H1 (cell line): ENCODE data around the gene ITGB5. TPM values are rescaled to one million over a fixed set of nuclear protein-coding genes. Genes with fewer than 3 reads are reported as not detected.

ENCODE experiments used
- CTCF ChIA-PET: fragments of 300-600 bp; sonication (Branson Sonifier 250); formaldehyde crosslinking; loops from one replicate; lab custom pipeline; 2021; ENCODE audit not compliant: partially characterized antibody; lab: Charles Lee
- POLR2A ChIA-PET: fragments of 300-600 bp; sonication (Branson Sonifier 250); formaldehyde crosslinking; loops from one replicate; lab custom pipeline; 2021; ENCODE audit warnings: inconsistent platforms; ENCODE audit not compliant: partially characterized antibody; lab: Charles Lee
- DNase-seq, 2 experiments: peaks; one replicate each; pipeline versions ENCODE4 v3.0.0 to v3.0.0-alpha.2; 2010 to 2022; ENCODE audit warnings: low spot score in 2 of 2, low read depth in 1 of 2, mixed read lengths in 1 of 2
- FAIRE-seq: peaks from 2 replicates; lab custom pipeline; 2011; peaks lifted over from hg19 to GRCh38; lab: Jason Lieb, UNC
- H2AFZ ChIP-seq: 2 replicates; pipeline ENCODE4 v1.8.1; 2012; ENCODE audit warnings: low read length, inconsistent platforms
- H2AK5ac ChIP-seq: 2 replicates; pipeline ENCODE4 v1.6.1; 2013; ENCODE audit warnings: low read depth, low read length
- H2BK120ac ChIP-seq: replicated peaks from 2 replicates; pipeline ENCODE3; 2013; ENCODE audit warnings: low read depth, low read length, inconsistent platforms
- H2BK12ac ChIP-seq: 2 replicates; pipeline ENCODE4 v1.6.1; 2013; ENCODE audit warnings: low read depth, low read length
- H2BK15ac ChIP-seq: 2 replicates; pipeline ENCODE4 v1.6.1; 2013; ENCODE audit warnings: low read length
- H2BK20ac ChIP-seq: 2 replicates; pipeline ENCODE4 v1.6.1; 2013; ENCODE audit warnings: low read length
- H2BK5ac ChIP-seq: 2 replicates; pipeline ENCODE4 v1.6.1; 2013; ENCODE audit warnings: low read depth, low read length
- H3K14ac ChIP-seq: 2 replicates; pipeline ENCODE4 v1.6.1; 2013; ENCODE audit warnings: inconsistent platforms; ENCODE audit not compliant: insufficient read length
- H3K18ac ChIP-seq: 2 replicates; pipeline ENCODE4 v1.6.1; 2013; ENCODE audit warnings: low read length; ENCODE audit errors: extremely low read depth
- H3K23ac ChIP-seq: 2 replicates; pipeline ENCODE4 v1.6.1; 2013; ENCODE audit warnings: inconsistent platforms; ENCODE audit not compliant: insufficient read length
- H3K23me2 ChIP-seq: 2 replicates; pipeline ENCODE4 v1.6.1; 2013; ENCODE audit warnings: low read depth, low read length
- H3K27ac ChIP-seq: 2 replicates; pipeline ENCODE4 v1.6.1; 2011; ENCODE audit warnings: low read depth, low read length, inconsistent platforms
- H3K27me3 ChIP-seq, 4 experiments: replicated peaks in 1 of 4; 1 replicate in 1 of 4; 2 replicates in 3 of 4; pipeline versions ENCODE4 v1.6.1 to v1.8.1; 2011 to 2013; ENCODE audit warnings: low read length in 3 of 4, mild to moderate bottlenecking in 3 of 4, inconsistent platforms in 2 of 4, mixed read lengths in 2 of 4, moderate library complexity in 1 of 4; ENCODE audit not compliant: control insufficient read depth in 3 of 4, insufficient read depth in 3 of 4; ENCODE audit errors: extremely low read depth in 1 of 4
- H3K36me3 ChIP-seq, 4 experiments: 2 replicates each; pipeline versions ENCODE4 v1.6.1 to v1.8.1; 2011 to 2013; ENCODE audit warnings: mild to moderate bottlenecking in 4 of 4, low read length in 3 of 4, moderate library complexity in 2 of 4, control low read depth in 1 of 4, inconsistent platforms in 1 of 4; ENCODE audit not compliant: insufficient read depth in 4 of 4, control insufficient read depth in 2 of 4
- H3K4ac ChIP-seq: replicated peaks from 2 replicates; pipeline ENCODE3; 2013; ENCODE audit warnings: low read length, low read depth, mixed read lengths, inconsistent platforms; ENCODE audit not compliant: insufficient read length
- H3K4me1 ChIP-seq, 4 experiments: replicated peaks in 1 of 4; 1 replicate in 1 of 4; 2 replicates in 3 of 4; pipeline versions ENCODE4 v1.6.1 to v1.8.1; 2011 to 2013; ENCODE audit warnings: low read length in 3 of 4, inconsistent platforms in 2 of 4, mixed read lengths in 1 of 4; ENCODE audit not compliant: insufficient read depth in 4 of 4, control insufficient read depth in 3 of 4
- H3K4me2 ChIP-seq, 2 experiments: 2 replicates each; pipeline versions ENCODE4 v1.6.1 to v1.8.1; 2011 to 2013; ENCODE audit warnings: low read depth in 2 of 2, low read length in 2 of 2, control low read depth in 1 of 2, inconsistent platforms in 1 of 2, mild to moderate bottlenecking in 1 of 2; ENCODE audit not compliant: insufficient read depth in 1 of 2
- H3K4me3 ChIP-seq, 4 experiments: fragments of 200-600, 300-600 bp in 1 of 4; sonication (generic), shearing (Covaris generic), sonication (Bioruptor Twin) in 1 of 4; 2 replicates each; pipeline versions ENCODE4 v1.5.1 to v1.8.1; 2011 to 2016; ENCODE audit warnings: low read length in 4 of 4, low read depth in 3 of 4, control low read depth in 2 of 4, inconsistent platforms in 2 of 4, mild to moderate bottlenecking in 2 of 4, mixed read lengths in 1 of 4, moderate library complexity in 1 of 4; ENCODE audit not compliant: insufficient read depth in 2 of 4; ENCODE audit errors: extremely low read depth in 1 of 4
- H3K56ac ChIP-seq: replicated peaks from 2 replicates; pipeline ENCODE3; 2013; ENCODE audit warnings: low read depth, mild to moderate bottlenecking, mixed read lengths, low read length, inconsistent platforms; ENCODE audit not compliant: insufficient read length
- H3K79me1 ChIP-seq: 2 replicates; pipeline ENCODE4 v1.6.1; 2013; ENCODE audit warnings: low read depth, low read length, control low read depth
- H3K79me2 ChIP-seq, 2 experiments: 2 replicates each; pipeline versions ENCODE4 v1.6.1 to v1.8.1; 2012 to 2013; ENCODE audit warnings: low read length in 2 of 2, mild to moderate bottlenecking in 2 of 2, inconsistent platforms in 1 of 2; ENCODE audit not compliant: insufficient read depth in 2 of 2, control insufficient read depth in 1 of 2
- H3K9ac ChIP-seq, 4 experiments: replicated peaks in 1 of 4; 1 replicate in 1 of 4; 2 replicates in 3 of 4; pipeline versions ENCODE4 v1.6.1 to v1.8.1; 2011 to 2013; ENCODE audit warnings: low read depth in 3 of 4, low read length in 3 of 4, control low read depth in 2 of 4, mild to moderate bottlenecking in 2 of 4, moderate library complexity in 2 of 4, inconsistent platforms in 1 of 4; ENCODE audit errors: extremely low read depth in 1 of 4
- H3K9me3 ChIP-seq, 2 experiments: 2 replicates each; pipeline versions ENCODE4 v1.6.1 to v1.8.1; 2012 to 2013; ENCODE audit warnings: mild to moderate bottlenecking in 2 of 2, moderate library complexity in 2 of 2, control low read depth in 1 of 2, inconsistent platforms in 1 of 2, low read depth in 1 of 2, low read length in 1 of 2, mixed read lengths in 1 of 2; ENCODE audit not compliant: insufficient read depth in 2 of 2
- H4K20me1 ChIP-seq, 2 experiments: replicated peaks in 1 of 2; 2 replicates each; pipeline versions ENCODE3 to v1.8.1; 2011 to 2013; ENCODE audit warnings: inconsistent platforms in 2 of 2, low read length in 2 of 2, mild to moderate bottlenecking in 1 of 2; ENCODE audit not compliant: insufficient read depth in 2 of 2, control insufficient read depth in 1 of 2
- H4K5ac ChIP-seq: 2 replicates; pipeline ENCODE4 v1.6.1; 2013; ENCODE audit warnings: low read length, low read depth, mixed read lengths, inconsistent platforms; ENCODE audit not compliant: insufficient read length
- H4K8ac ChIP-seq: 2 replicates; pipeline ENCODE4 v1.8.0; 2013; ENCODE audit warnings: mild to moderate bottlenecking, moderate library complexity, low read length, inconsistent platforms; ENCODE audit not compliant: insufficient read depth; ENCODE audit errors: extremely low read depth
- H4K91ac ChIP-seq: replicated peaks from 2 replicates; pipeline ENCODE3; 2013; ENCODE audit warnings: low read length, mixed read lengths, inconsistent platforms; ENCODE audit not compliant: insufficient read length
- CREB1 ChIP-seq: IDR thresholded peaks from 2 replicates; pipeline ENCODE4 v1.6.1; 2012; ENCODE audit warnings: inconsistent platforms
- FOSL1 ChIP-seq: IDR thresholded peaks from 2 replicates; pipeline ENCODE4 v1.6.1; 2011; ENCODE audit warnings: mild to moderate bottlenecking, low read depth, low read length, moderate library complexity; ENCODE audit not compliant: insufficient read depth
- KDM4A ChIP-seq: IDR thresholded peaks from one replicate; pipeline ENCODE4 v1.7.1; 2012; ENCODE audit warnings: low read depth, mild to moderate bottlenecking, moderate library complexity, low read length, inconsistent platforms; ENCODE audit not compliant: severe bottlenecking
- KDM5A ChIP-seq: fragments of 200-600 bp; IDR thresholded peaks from 2 replicates; pipeline ENCODE4 v1.7.1; 2012; ENCODE audit warnings: mild to moderate bottlenecking, low read length, inconsistent platforms, mixed read lengths
- NANOG ChIP-seq: IDR thresholded peaks from 2 replicates; pipeline ENCODE4 v1.6.1; 2011; ENCODE audit warnings: low read length, low read depth, mild to moderate bottlenecking, inconsistent platforms; ENCODE audit not compliant: insufficient read depth, poor library complexity, severe bottlenecking
- RAD21 ChIP-seq, 2 experiments: IDR thresholded peaks in 1 of 2; conservative IDR thresholded peaks in 1 of 2; 2 replicates each; pipeline ENCODE4 v1.6.1; 2011; ENCODE audit warnings: low read depth in 2 of 2, low read length in 2 of 2, improper control_type of control experiment in 1 of 2, inconsistent platforms in 1 of 2, mild to moderate bottlenecking in 1 of 2, moderate library complexity in 1 of 2
- SIX5 ChIP-seq: IDR thresholded peaks from 2 replicates; pipeline ENCODE4 v1.6.1; 2011; ENCODE audit warnings: mild to moderate bottlenecking, low read depth, low read length
- TAF1 ChIP-seq: IDR thresholded peaks from 2 replicates; pipeline ENCODE4 v1.6.1; 2011; ENCODE audit warnings: mild to moderate bottlenecking, low read depth, low read length
- TCF12 ChIP-seq: IDR thresholded peaks from 2 replicates; pipeline ENCODE4 v1.6.1; 2011; ENCODE audit warnings: low read depth, mild to moderate bottlenecking, low read length
- YY1 ChIP-seq: IDR thresholded peaks from 2 replicates; pipeline ENCODE4 v1.6.1; 2011; ENCODE audit warnings: low read depth, mild to moderate bottlenecking, low read length
- WGBS, 2 experiments: shearing (Covaris generic) in 1 of 2; methylation state at CpG; one replicate each; pipeline versions ENCODE4 v1.1.6 to v1.1.7; 2013 to 2015; ENCODE audit warnings: low lambda C conversion rate in 2 of 2, mixed read lengths in 2 of 2, inconsistent platforms in 1 of 2, low coverage in 1 of 2, missing lambda C conversion rate in 1 of 2; ENCODE audit not compliant: insufficient replicate concordance in 2 of 2, insufficient coverage in 1 of 2, insufficient read length in 1 of 2; ENCODE audit errors: extremely low coverage in 1 of 2, missing lambda C conversion rate in 1 of 2; 5-methylcytosine and 5-hydroxymethylcytosine counted together
- polyA plus RNA-seq, 7 experiments: library from polyadenylated mRNA; depleted of rRNA in 3 of 7; stranded (reverse) in 5 of 7; unstranded in 2 of 7; fragments of >200 nt in 5 of 7; fragments of 200-250 nt in 2 of 7; gene quantifications; 1 replicate in 5 of 7; 2 replicates in 1 of 7; 4 replicates in 1 of 7; pipeline versions ENCODE4 v1.2.1 to v1.2.3, GENCODE V29; 2011 to 2013; ENCODE audit warnings: missing spikeins in 2 of 7, mixed read lengths in 2 of 7
- total RNA-seq: library from RNA; stranded (reverse); fragmentation: NEBNext Ultra II Directional; extraction: Animal tissue kit (Norgen Biotek cat#: 25700); gene quantifications from 2 replicates; pipeline ENCODE4 v1.2.1, GENCODE V29; 2021
- TF ChIP-seq, protein P1 (sequence below): IDR thresholded peaks from 2 replicates; pipeline ENCODE4 v1.6.1; 2012; ENCODE audit warnings: low read length, inconsistent platforms

The ITGB5 gene
- total and polyA plus RNA-seq, 2 of the 8 experiments (the other 6 are each of a cell fraction or from before 2014, with no cell fraction given), result 101 to 268 TPM

DNA sequence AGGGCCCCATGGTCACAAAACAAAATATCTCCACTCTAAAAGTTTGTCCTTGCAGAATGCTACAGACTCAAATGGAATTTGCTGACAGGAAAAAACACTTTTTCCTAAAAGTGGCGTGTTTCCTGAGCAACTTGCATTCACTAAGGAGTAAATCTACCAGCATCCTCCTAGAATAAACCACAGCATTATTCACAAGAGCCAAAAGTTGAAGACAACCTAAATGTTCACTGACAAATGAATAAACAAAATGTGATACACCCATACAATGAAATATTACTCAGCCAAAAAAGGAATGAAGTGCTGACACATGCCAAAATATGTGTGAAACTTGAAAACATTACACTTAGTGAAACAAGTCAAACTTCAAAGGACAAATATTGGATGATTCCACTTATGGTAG, 28.9 kb downstream of the ITGB5 start:
- H2BK15ac ChIP-seq, result no peak overlapping the region
- H4K91ac ChIP-seq, result no peak overlapping the region
- no peak overlapping the region for H3K14ac ChIP-seq
- H4K20me1 ChIP-seq, result peaks cover 0 to 1% of the 10 kb centered on the region in 2 experiments
- no peak overlapping the region for H2BK20ac ChIP-seq
- DNase-seq (no peak), FAIRE-seq (no peak)
- H3K36me3 ChIP-seq, result peaks cover 0 to 10% (median 1%) of the 10 kb centered on the region in 4 experiments; a peak in 2 of 8 replicates
- no peak overlapping the region for H2BK120ac ChIP-seq
- H2BK5ac ChIP-seq, result no peak overlapping the region
- no peaks in the 10 kb centered on the region for H3K27me3 ChIP-seq
- POLR2A ChIA-PET, result interaction anchor here (0.5 kb wide), 1 partner anchor 32 kb away, joined by 5 read pairs; no protein-coding TSS in a partner anchor
- 94% methylated on average over 1 of the region's 1 CpG; no CpG with 5 or more reads in 1 of the 2 experiments for WGBS, 2 experiments
- H4K8ac ChIP-seq, result no peak overlapping the region
- H3K9ac ChIP-seq, result no peak overlapping the region
- no peak overlapping the region for H3K56ac ChIP-seq
- no peak overlapping the region for H3K23ac ChIP-seq
- H3K4ac ChIP-seq, result no peak overlapping the region
- H3K27ac ChIP-seq, result no peak overlapping the region
- no peak overlapping the region for H3K4me2 ChIP-seq
- no peaks in the 10 kb centered on the region for H3K9me3 ChIP-seq
- H3K23me2 ChIP-seq, result no peaks in the 10 kb centered on the region
- no peak for TF ChIP-seq KDM5A
- TF ChIP-seq, protein P1, sequence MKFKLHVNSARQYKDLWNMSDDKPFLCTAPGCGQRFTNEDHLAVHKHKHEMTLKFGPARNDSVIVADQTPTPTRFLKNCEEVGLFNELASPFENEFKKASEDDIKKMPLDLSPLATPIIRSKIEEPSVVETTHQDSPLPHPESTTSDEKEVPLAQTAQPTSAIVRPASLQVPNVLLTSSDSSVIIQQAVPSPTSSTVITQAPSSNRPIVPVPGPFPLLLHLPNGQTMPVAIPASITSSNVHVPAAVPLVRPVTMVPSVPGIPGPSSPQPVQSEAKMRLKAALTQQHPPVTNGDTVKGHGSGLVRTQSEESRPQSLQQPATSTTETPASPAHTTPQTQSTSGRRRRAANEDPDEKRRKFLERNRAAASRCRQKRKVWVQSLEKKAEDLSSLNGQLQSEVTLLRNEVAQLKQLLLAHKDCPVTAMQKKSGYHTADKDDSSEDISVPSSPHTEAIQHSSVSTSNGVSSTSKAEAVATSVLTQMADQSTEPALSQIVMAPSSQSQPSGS, result no peak
- TF ChIP-seq TAF1, result no peak
- no peak for TF ChIP-seq FOSL1
- TF ChIP-seq KDM4A, result no peak
- TF ChIP-seq YY1, result no peak
- no peak for TF ChIP-seq NANOG
- TF ChIP-seq TCF12, result no peak
- no peak for TF ChIP-seq SIX5
- TF ChIP-seq CREB1, result no peak
- TF ChIP-seq RAD21 (IDR thresholded peaks at IDR 0.05 in 1 of 2, conservative IDR thresholded peaks at IDR 0.05 in 1 of 2; ENCODE audit: low read depth in 2 of 2, low read length in 2 of 2), result no peak
- H3K79me2 ChIP-seq, result peaks cover 0 to 15% of the 10 kb centered on the region in 2 experiments; a peak in 2 of 4 replicates
- peaks cover 0 to 8% (median 3%) of the 10 kb centered on the region in 4 experiments; a peak in 3 of 7 replicates for H3K4me1 ChIP-seq
- peaks cover 6% of the 10 kb centered on the region for H3K79me1 ChIP-seq
- H2AFZ ChIP-seq, result no peak overlapping the region
- no peak overlapping the region for H3K18ac ChIP-seq
- no peak overlapping the region for H2AK5ac ChIP-seq
- CTCF ChIA-PET, result no interaction called here
- H3K4me3 ChIP-seq, result no peak overlapping the region
- no peak overlapping the region for H2BK12ac ChIP-seq
- no peak overlapping the region for H4K5ac ChIP-seq
